Measurements from ENCODE around the gene DNTT.

GRCh38 chr10:96283756-96284155 lies 20.5 kb upstream of the DNTT start:
- TF ChIP-seq POLR2AphosphoS5 (IDR thresholded peaks at IDR 0.05; ENCODE audit: low read depth, low read length) (no peak), TAF1 (IDR thresholded peaks at IDR 0.05; ENCODE audit: low read depth, low read length) (no peak), POLR2A (IDR thresholded peaks at IDR 0.05; ENCODE audit: low read depth, low read length) (no peak), PAX5 (IDR thresholded peaks at IDR 0.05; ENCODE audit: insufficient read depth, low read length, severe bottlenecking) (no peak), SPI1 (IDR thresholded peaks at IDR 0.05; ENCODE audit: low read depth, low read length) (no peak)
